G401.6 (cell line): ENCODE results near the gene BIRC3.
"Not testable (repeated sequence)": the region's sequence is repeated elsewhere in the genome, so short reads cannot be mapped to it uniquely, and the experiment has no call there.

Source experiments
- FAIRE-seq: peaks from 2 replicates; lab custom pipeline; 2012; peaks lifted over from hg19 to GRCh38; lab: Jason Lieb, UNC

The BIRC3 gene

DNA sequence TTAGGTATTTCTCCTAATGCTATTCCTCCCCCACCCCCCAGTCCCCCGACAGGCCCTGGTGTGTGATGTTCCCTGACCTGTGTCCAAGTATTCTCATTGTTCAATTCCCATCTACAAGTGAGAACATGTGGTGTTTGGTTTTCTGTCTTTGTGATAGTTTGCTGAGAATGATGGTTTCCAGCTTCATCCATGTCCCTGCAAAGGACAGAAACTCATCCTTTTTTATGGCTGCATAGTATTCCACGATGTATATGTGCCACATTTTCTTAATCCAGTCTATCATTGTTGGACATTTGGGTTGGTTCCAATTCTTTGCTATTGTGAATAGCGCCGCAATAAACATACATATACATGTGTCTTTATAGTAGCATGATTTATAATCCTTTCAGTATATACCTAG, 20.5 kb upstream of the BIRC3 start:
- FAIRE-seq: not testable (repeated sequence)

DNA sequence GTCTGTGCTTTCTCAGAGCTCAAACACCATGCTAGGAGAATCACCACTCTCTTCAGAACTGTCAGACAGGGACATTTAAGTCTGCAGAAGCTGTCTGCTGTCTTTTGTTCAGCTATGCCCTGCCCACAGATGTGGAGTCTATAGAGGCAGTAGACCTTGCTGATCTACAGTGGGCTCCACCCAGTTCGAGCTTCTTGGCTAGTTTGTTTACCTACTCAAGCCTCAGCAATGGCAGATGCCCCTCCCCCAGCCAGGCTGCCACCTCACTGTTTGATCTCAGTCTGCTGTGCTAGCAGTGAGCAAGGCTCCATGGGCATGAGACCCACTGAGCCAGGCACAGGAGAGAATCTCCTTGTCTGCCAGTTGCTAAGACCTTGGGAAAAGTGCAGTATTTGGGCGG, 16.4 kb upstream of the BIRC3 start:
- not testable (repeated sequence) for FAIRE-seq

DNA sequence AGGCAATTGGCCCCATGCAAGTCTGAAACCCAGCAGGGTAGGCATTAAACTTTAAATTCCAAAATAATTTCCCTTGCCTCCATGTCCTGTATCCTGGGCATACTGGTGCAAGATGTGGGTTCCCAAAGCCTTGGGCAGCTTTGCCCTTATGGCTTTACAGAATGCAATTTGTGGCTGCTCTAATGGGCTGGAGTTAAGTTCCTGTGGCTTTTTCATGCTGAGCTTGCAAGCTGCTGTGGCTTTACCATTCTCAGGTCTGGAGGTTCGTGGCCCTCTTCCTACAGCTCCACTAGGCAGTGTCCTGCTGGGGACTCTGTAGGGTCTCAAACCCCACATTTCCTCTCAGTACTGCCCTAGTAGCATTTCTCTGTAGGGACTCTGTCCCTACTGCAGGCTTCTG, 15.0 kb upstream of the BIRC3 start:
- FAIRE-seq: no peak

DNA sequence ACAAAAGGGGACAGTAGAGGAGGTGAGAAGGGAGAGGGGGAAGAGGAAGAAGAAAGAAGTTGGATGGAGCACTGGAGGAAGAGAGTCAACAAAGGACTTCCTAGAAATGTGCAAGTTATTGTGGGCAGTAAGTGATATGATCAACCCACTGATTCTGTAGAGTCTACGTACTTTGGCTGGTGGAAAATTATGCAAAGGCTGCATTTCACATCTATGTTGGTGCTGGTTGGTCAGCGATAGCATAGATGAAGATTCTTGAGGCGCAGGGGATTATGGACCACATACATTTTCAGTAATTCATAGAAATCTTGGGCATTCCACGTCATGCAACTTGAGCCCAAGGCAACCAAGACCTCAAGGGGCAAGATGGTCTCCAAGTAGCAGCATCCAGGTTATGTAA, 12.6 kb upstream of the BIRC3 start:
- FAIRE-seq: no peak

DNA sequence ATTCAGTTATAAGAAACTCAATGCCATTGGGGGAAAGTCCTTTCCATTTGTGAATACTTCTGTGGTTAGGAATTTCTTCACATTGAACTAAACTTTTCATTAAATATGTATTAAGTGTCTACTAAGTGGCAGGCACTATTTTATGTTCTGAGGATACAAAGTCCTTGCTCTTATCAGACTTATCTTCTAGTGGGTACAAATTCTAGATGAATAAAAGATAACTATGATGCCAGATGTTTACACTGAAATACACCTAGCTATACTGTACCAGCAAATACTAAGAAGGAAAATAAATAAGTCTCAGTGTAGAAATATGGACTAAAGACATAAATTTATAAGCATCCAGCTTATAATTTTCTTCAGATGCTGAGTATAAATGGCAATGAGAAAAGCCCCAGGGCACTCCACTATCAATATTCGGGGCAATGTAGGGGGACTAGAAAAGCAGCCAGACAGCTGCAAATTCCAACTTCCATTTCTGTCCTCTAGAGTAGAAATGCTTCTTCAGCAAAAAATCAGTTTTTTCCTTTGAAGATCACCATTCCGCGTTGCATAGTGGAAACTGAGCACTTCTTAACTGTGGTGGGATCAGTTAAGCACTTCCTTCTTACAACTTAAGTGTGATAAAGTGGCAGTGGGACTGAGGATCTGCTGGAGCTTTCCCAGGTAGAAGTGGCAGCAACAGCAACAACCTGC, 11.8 kb upstream of the BIRC3 start:
- FAIRE-seq: no peak

DNA sequence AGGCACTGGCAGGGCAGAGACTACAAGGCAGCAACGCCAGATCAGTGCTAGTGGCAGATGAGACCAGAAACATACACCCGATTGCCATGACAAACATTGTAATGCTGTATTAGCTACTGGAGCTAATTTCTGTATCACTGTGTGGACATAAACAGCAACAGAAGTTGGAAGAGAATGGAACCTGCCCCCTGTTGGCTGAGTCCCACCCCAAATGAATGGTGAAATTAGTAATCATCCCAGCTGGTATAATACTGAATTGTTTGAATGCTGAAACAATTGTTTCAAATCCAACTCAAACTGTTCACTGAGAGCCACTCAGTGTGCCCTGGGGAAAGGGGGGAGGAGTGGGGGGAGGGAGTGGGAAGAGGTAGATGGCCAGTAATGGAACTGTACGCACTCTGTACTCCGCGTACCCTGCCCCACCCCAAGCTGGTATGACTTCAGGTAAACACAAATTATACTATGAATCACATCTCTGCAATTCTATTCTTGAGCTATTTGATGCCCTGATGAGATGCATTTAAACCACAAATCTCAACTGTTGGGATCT, 11.2 kb upstream of the BIRC3 start:
- no peak for FAIRE-seq

DNA sequence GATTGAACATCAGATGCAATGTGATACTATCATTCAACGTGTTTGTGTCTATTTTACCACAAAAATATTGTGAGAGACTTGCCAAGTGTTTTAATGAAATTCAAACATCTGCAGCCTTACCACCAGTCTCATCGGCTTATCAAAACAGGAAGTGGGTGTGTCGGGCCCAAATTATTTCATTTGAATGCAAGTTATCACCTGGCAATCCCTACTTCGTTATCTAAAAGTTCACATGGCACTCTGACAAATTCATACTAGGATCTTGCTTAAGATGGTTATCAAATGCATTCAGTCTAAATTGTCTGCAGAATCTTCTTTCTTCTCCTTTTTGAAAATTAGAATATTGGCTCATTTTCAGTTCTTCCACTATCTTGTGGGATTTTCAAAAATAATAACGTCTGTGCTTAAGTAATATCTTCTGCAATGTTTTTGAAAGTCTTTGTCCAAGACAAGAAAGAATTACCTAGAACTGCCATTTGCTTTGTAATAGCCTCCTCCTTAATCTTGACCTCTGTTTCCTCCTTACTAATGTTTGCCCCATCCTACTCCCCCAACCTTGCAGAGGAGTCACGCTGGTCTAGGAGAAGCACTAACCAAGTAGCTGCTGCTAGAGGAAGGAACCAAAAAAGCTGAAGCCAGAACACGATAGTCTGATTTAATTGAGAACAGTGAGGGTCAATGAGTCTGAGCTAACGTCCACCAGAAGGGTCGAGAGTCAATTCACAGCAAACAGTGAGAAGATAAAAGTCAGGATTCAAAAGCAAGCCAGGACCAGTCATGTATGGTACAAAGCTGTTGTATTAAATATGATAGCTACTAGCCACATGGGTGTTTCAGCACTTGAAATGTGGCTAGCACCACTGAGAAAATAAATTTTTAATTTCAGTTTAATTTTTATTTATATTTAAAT, 10.2 kb upstream of the BIRC3 start:
- FAIRE-seq: no peak

DNA sequence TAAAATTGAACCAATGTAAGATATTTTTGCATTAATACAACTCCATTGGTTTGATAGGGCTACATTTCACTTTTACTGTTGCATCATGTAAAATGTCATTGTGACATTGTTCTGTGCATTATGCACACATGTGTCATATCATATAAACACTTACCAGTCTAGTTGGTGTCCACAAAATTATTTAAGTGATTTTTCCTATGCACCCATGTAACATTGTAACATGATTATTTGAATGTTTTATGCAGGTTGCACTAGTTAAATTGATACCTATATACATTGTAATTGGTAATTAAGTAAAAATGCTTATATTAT, 9.6 kb upstream of the BIRC3 start:
- no peak for FAIRE-seq

DNA sequence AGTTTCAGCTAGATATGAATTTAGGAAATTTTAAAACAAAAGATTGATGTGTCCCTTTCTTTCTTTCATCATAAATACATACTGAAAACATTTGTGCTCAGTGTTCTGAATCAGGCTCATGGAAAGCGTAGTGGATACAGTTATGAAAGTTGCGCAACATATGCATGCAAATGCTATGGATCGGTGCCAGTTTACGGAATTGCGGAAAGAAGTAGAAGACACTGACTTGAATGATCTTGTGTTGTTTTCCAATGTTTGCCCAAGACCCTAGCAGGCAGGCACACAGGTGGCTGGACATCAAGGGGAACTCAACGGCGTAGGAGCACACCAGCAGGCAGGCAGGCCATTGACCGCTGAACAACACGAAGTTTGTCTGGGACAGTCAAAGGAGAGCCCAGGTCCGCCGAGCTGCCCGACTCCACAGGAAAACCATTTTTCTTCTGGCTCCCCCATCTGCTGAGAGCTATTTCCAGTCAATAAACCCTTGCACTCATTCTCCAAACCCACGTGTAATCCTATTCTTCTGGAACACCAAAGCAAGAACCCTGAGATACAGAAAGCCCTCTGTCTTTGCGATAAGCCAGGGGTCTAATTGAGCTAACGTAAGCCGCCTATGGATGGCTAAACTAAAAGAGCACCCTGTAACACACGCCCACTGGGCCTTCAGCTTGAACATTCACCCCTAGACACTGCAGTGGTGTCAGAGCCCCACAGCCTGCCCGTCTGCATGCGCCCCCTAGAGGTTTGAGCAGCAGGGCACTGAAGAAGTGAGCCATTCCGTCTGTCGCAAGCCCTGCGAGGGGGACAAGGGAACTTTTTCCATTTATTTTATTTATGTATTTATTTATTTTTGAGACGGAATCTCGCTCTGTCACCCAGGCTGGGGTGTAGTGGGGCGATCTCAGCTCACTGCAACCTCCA, 7.4 kb upstream of the BIRC3 start:
- FAIRE-seq: no peak

DNA sequence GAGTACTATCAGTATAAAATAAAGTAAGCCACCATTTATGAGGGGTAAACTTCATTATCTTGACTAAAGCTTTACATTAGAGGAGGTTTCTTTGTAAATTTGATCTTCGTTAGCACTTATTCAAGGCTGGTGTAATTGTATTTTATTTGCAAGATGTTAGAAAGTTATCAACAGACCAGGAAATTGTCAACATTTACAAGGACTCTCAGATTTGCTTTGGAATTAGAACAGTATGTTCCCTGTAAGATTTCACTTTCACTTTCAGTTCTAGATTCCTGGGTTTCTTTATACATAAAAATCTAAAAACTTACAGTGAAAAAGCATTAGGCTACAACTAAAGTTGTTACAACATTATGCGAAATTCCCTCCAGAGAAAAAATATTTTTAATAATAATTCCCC, 4.6 kb upstream of the BIRC3 start:
- FAIRE-seq: no peak

DNA sequence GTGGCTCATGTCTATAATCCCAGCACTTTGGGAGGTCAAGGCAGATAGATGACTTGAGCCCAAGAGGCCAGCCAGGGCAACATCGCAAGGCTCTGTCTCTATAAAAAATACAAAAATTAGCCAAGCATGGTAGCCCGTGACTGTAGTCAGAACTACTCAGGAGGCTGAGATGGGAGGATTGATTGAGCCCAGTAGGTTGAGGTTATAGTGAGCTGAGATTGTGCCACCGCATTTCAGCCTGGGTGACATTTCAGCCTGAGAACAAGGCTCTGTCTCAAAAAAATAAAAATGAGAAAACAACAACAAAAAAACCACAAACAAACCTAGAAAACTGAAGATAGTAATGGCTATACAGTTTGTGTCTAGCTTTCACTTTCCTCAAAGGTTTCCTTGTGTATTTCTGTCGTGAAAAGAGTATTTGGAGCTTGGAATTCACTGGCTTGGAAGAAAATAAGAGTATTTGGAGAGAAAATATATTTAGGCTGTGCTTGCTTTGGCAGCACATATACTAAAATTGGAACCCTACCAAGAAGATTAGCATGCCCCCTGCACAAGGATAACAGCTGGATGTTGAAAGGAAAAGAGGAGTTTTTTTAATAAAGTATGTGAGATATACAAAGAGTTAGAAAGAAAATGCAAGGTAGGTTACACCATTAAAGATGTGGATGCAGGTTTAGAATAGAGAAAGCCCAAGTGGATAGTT, 3.9 kb upstream of the BIRC3 start:
- no peak for FAIRE-seq

DNA sequence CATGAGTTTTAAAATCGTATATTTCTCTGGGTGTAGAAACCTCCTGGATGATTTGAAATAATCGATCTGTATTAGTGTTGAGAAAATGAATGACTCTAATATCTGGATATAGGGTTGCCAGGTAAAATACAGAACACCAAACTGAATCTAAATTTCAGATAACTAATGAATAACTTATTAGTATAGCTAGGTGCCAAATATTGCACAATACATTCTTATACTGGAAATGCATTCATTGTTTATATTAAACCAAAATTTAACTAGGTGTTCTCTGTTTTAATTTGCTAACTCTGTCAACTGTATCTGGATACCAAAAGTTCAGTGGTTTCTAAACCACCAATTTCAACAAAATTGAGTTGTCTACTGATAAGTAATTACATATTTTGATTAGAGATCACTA, 2.5 kb upstream of the BIRC3 start:
- no peak for FAIRE-seq

DNA sequence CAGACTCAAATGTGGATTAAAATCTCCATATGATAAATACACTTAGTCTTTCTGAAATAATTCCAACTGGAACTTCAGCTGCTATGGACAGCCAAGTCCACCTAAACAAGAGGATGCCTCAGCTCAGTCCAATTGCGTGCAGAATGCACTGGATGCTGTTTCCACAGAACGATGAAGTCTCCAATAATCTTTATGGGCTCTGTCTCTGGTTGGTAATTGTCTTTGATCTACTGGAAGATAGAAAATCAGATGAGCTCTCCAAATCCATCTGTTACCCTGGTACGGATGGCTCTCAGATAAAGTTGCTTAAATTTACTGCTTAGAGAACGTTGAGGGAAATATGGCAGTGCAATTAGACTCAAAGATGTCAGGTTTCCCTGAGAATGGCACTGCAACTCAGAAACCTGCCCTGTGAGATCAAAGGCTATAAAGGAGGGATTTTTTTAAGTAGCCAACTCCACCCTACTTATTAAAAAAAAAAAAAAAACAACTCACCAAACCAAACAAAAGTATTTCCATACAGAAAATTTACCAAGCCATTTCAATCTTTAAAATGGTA, 859 bp upstream of the BIRC3 start:
- no peak for FAIRE-seq

DNA sequence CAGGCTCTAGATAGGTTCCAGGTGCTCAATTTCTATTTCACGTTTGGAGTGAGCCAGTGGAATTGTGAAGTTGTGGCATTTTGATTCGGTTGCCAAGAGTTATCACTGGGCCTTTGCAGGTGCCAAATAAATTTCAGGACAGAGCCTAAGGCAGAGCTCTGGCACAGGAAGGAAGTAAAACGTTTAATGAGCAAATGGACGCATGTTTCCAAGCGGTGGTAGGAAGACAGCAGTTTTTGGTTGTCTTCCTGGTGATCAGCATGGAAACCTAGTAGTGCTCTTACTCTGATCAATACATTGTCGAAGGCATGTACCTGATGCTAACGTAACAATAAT, 452 bp downstream of the BIRC3 start:
- no peak for FAIRE-seq

DNA sequence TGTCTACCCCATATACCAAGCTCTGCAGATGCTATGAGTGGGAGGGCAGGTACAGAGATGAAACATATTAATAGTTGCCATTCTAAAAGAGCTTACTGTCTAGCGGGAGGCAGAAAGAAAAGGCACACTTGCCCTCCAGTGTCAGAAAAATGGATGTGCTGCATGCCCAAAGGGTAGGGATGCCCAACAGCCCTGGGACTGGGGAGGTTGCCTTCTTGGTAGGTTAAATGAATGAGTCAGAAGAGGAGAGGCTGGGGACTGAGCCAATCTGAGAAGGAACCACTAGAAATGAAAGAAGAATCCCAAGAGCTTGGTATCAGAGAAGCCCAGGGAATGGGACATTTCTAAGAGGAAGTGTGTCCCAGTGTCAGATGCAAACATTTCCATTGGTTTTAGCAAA, 1.2 kb downstream of the BIRC3 start:
- FAIRE-seq: no peak

DNA sequence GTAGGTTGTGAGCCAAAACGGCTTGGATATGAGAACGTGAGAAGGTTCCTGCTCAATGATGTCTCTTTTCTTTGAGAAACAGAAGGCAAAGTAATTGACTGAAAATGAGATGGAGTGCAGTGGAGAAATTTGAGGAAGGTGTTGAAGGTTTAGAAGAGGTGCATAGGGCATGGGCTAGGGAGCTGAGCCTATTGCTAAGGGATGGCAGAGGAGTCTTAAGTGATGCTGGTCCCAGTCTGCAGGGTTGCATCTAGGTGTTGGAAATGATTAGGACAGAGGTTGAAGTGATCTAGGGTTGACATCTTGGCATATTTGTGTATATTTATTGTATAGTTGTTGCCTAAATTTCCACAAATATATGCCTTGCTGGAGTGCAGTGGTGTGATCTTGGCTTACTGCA, 2.3 kb downstream of the BIRC3 start:
- FAIRE-seq: no peak

DNA sequence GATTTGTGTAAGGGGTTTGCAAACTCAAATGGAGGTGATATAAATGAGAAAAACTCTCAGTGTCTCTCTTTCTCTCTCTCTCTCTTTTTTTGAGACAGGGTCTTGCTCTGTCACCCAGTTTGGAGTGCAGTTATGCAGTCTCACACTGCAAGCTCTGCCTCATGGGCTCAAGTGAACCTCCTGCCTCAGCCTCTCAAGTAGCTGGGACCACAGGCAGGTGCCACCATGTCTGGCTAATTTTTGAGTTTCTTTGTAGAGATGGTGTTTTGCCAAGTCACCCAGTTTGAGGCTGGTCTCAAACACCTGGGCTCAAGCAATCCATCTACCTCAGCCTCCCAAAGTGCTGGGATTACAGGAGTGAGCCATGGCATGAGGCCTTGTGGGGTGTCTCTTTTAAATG, 2.9 kb downstream of the BIRC3 start:
- no peak for FAIRE-seq

DNA sequence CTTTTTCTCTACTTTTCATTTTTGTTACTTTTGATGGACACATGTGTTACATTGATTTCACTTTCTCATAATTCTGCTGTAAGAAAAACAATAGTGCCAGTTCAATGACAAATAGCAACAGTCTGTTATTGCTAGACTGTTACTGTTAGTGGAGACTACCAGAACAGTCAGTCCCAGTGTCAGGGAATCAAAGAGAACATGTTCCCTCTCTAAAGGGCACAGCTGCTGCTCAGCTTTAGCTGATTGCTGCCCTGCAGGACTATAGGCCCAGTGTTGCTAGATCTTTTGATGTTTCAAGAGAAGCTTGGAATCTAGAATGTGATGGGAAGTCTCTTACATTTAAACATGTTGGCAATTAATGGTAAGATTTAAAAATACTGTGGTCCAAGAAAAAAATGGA, 3.4 kb downstream of the BIRC3 start:
- no peak for FAIRE-seq

DNA sequence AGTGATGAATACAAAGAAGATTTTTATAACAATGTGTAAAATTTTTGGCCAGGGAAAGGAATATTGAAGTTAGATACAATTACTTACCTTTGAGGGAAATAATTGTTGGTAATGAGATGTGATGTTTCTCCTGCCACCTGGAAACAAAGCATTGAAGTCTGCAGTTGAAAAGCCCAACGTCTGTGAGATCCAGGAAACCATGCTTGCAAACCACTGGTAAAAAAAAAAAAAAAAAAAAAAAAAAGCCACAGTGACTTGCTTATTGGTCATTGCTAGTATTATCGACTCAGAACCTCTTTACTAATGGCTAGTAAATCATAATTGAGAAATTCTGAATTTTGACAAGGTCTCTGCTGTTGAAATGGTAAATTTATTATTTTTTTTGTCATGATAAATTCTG, 5.3 kb downstream of the BIRC3 start:
- no peak for FAIRE-seq

DNA sequence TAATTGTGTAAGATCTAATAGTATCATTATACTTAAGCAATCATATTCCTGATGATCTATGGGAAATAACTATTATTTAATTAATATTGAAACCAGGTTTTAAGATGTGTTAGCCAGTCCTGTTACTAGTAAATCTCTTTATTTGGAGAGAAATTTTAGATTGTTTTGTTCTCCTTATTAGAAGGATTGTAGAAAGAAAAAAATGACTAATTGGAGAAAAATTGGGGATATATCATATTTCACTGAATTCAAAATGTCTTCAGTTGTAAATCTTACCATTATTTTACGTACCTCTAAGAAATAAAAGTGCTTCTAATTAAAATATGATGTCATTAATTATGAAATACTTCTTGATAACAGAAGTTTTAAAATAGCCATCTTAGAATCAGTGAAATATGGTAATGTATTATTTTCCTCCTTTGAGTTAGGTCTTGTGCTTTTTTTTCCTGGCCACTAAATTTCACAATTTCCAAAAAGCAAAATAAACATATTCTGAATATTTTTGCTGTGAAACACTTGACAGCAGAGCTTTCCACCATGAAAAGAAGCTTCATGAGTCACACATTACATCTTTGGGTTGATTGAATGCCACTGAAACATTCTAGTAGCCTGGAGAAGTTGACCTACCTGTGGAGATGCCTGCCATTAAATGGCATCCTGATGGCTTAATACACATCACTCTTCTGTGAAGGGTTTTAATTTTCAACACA, 6.4 kb downstream of the BIRC3 start:
- peak; percentile 19 for FAIRE-seq

DNA sequence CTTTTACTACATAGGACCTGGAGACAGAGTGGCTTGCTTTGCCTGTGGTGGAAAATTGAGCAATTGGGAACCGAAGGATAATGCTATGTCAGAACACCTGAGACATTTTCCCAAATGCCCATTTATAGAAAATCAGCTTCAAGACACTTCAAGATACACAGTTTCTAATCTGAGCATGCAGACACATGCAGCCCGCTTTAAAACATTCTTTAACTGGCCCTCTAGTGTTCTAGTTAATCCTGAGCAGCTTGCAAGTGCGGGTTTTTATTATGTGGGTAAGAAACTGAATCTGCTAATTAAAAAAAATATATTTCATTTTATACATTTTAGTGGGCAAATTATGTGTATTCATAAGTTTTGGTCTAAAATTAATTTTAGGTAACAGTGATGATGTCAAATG, 7.8 kb downstream of the BIRC3 start:
- no peak for FAIRE-seq
